Coronary artery (tissue), 2 donors: ENCODE results near the gene FBXO44.
"Not testable (repeated sequence)": the region's sequence is repeated elsewhere in the genome, so short reads cannot be mapped to it uniquely, and the experiment has no call there.

Source experiments
- DNase-seq: peaks from one replicate; pipeline ENCODE4 v3.0.0-alpha.2; 2017; ENCODE audit warnings: low spot score
- H3K27ac ChIP-seq, 2 donors: fragments of 200-600 bp; sonication (generic); one replicate each; pipeline ENCODE4 v1.5.1; 2016 to 2019
- H3K4me3 ChIP-seq: fragments of 200-600 bp; sonication (generic); 2 replicates; pipeline ENCODE4 v1.5.1; 2016; ENCODE audit warnings: mild to moderate bottlenecking, moderate library complexity
- CTCF ChIP-seq: fragments of 200-600 bp; sonication (generic); IDR thresholded peaks from one replicate; pipeline ENCODE4 v1.5.1; 2019; ENCODE audit warnings: antibody characterized with exemption

FBXO44 gene

DNA sequence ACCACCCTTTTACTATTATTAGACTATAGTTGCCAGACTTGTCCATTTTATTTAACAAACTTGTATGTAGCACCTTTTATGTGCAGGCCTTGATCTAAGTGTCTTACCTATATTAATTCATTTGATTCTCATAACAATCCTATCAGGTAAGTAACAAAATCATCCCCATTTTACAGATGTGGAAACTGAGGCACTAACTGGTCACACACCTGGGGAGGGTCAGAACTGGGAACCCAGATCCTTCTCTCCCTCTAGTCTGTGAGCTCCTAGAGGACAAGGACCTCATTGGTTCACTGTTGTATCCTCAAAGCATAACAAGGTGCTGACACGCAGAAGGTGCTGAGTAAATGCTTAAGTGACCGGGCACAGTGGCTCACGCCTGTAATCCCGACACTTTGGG, 15.3 kb upstream of the FBXO44 start:
- DNase-seq = no peak
- no peak for TF ChIP-seq CTCF
- Histone ChIP-seq H3K4me3 (no peak overlapping the region), H3K27ac (no peak overlapping the region)

DNA sequence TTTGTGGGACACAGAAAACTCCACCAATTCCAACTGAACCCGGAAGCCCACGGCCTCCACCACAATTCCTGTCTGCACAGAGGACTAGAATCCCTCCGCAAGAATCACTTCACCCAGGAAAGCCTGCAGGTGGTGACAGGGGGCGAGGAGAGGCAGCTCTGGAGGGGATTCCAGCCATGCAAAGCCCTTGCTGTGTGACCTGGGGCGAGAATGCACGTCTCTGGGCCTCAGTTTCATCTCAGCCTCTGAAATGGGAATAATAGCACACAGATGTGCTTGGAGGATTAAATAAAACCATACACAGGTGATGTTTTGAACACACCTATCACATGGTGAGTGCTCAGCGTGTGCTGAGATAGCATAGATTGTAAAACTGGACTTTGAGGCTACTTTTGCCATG, 14.6 kb upstream of the FBXO44 start:
- Histone ChIP-seq H3K4me3 (no peak overlapping the region), H3K27ac (no peak overlapping the region)
- TF ChIP-seq CTCF = no peak
- no peak for DNase-seq

DNA sequence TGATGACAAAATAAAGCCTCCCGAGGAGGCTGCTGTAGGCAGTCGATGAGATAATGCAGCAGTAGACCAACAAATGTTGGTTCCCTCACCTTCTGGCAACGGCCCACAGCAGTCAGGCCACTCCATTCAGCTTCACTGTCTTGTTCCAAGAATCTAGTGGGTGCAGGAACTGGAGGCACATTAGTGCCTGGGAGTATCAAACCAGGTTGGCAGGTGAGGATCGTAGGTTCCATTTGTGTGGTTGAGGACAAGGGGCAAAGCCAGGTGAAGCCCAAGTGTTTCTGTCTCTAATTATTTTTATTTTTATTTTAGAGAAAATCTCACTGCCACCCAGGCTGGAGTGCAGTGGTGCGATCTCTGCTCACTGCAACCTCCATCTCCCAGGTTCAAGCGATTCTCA, 13.7 kb upstream of the FBXO44 start:
- TF ChIP-seq CTCF = no peak
- Histone ChIP-seq H3K27ac (no peak overlapping the region), H3K4me3 (no peak overlapping the region)
- no peak for DNase-seq

- Histone ChIP-seq H3K4me3 (no peak overlapping the region), H3K27ac (no peak overlapping the region)
- no peak for TF ChIP-seq CTCF
- no peak for DNase-seq
These were observed 12.8 kb upstream of the FBXO44 start for GRCh38 chr1:11641776-11642305.

DNA sequence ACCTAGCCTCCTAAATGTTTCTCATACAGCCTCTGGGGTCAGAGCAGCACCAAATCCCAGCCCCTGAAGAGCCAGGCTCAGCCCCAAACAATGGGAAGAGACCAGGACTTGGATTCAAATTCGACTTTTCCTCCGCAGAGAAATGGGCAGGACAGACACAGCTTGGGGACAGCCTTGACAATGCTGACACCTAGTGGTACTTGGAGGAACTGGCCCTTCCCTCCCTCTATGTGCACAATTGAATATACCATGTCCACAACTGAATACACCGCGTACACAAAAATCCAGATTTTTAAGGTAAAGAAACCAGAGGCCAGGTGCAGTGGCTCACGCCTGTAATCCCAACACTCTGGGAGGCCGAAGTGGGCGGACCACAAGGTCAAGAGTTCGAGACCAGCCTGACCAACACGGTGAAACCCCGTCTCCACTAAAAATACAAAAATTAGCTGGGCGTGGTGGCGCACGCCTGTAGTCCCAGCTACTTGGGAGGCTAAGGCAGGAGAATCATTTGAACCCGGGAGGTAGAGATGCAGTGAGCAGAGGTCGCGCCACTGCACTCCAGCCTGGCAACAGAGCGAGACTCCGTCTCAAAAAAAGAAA, 12.2 kb upstream of the FBXO44 start:
- TF ChIP-seq CTCF = peak; percentile 94
- not testable (repeated sequence) for H3K27ac ChIP-seq, H3K4me3 ChIP-seq, DNase-seq

GRCh38 chr1:11643782-11644181, 10.9 kb upstream of the FBXO44 start:
- no peak for DNase-seq
- no peak overlapping the region for H3K27ac ChIP-seq

More at GRCh38 chr1:11643782-11644181, 10.9 kb upstream of the FBXO44 start:
- TF ChIP-seq CTCF = no peak
- H3K4me3 ChIP-seq = no peak overlapping the region
